ENCODE data around the gene EPHX1.

- TF ChIP-seq TAF1 (conservative IDR thresholded peaks at IDR 0.05) (no peak), RAD21 (IDR thresholded peaks at IDR 0.05) (no peak), NR2F2 (IDR thresholded peaks at IDR 0.05) (no peak), HNF4G (IDR thresholded peaks at IDR 0.05) (no peak), EGR1 (IDR thresholded peaks at IDR 0.05; ENCODE audit: low read depth in 2 of 2) (no peak)
- TF ChIP-seq, protein P1, sequence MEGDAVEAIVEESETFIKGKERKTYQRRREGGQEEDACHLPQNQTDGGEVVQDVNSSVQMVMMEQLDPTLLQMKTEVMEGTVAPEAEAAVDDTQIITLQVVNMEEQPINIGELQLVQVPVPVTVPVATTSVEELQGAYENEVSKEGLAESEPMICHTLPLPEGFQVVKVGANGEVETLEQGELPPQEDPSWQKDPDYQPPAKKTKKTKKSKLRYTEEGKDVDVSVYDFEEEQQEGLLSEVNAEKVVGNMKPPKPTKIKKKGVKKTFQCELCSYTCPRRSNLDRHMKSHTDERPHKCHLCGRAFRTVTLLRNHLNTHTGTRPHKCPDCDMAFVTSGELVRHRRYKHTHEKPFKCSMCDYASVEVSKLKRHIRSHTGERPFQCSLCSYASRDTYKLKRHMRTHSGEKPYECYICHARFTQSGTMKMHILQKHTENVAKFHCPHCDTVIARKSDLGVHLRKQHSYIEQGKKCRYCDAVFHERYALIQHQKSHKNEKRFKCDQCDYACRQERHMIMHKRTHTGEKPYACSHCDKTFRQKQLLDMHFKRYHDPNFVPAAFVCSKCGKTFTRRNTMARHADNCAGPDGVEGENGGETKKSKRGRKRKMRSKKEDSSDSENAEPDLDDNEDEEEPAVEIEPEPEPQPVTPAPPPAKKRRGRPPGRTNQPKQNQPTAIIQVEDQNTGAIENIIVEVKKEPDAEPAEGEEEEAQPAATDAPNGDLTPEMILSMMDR (IDR thresholded peaks at IDR 0.05; ENCODE audit: low read depth, low read length, missing input control) = no peak
- TF ChIP-seq, protein P2, sequence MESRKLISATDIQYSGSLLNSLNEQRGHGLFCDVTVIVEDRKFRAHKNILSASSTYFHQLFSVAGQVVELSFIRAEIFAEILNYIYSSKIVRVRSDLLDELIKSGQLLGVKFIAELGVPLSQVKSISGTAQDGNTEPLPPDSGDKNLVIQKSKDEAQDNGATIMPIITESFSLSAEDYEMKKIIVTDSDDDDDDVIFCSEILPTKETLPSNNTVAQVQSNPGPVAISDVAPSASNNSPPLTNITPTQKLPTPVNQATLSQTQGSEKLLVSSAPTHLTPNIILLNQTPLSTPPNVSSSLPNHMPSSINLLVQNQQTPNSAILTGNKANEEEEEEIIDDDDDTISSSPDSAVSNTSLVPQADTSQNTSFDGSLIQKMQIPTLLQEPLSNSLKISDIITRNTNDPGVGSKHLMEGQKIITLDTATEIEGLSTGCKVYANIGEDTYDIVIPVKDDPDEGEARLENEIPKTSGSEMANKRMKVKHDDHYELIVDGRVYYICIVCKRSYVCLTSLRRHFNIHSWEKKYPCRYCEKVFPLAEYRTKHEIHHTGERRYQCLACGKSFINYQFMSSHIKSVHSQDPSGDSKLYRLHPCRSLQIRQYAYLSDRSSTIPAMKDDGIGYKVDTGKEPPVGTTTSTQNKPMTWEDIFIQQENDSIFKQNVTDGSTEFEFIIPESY (IDR thresholded peaks at IDR 0.05) = no peak
Observed at GRCh38 chr1:225778337-225778669, 31.6 kb upstream of the EPHX1 start.

Data from liver (tissue), 3 donors.